SK-N-MC (cell line): ENCODE results near the gene ALPP.

Source experiments
- EZH2 ChIP-seq: fragments of 200-600 bp; sonication (generic); IDR thresholded peaks from one replicate; pipeline ENCODE4 v1.6.1; 2017; ENCODE audit warnings: antibody characterized with exemption
- FOXP2 ChIP-seq: optimal IDR thresholded peaks from 2 replicates; pipeline ENCODE3; 2011; ENCODE audit warnings: mild to moderate bottlenecking, moderate library complexity; ENCODE audit not compliant: insufficient read depth; ENCODE audit errors: extremely low read length, control extremely low read depth
- POLR2AphosphoS5 ChIP-seq: IDR thresholded peaks from 2 replicates; pipeline ENCODE4 v1.6.1; 2012; ENCODE audit warnings: mild to moderate bottlenecking, low read depth, low read length, borderline replicate concordance

DNA sequence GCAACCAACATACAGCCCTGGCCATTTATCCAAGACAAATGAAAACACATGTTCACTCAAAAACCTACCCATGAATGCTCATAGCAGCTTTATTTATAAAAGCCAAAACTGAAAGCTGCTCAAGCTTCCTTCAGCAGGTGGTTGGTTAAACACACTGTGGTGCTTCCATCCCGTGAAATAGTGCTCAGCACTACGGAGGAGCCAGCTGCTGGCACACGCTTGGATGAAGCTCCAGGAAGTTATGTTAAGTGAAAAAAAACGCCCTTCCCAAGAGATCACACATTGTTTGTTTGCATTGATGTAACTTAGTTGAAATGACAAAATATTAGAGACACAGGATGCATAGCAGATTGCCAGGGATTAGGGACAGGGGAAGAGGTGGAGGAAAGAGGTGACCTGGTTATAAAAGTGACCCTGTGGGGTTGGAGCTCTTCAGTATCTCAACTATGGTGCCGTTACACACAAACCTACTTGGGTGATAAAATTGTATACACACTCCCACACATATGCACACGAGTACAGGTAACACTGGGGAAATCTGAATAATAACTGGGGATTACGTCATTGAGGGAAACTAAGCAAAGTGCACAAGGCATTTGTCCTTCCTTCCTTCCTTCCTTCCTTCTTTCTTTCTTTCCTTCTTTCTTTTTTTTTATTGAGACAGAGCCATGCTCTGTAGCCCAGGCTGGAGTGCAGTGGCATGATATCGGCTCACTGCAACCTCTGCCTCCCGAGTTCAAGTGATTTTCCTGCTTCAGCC is 21.9 kb downstream of the ALPP start:
- TF ChIP-seq POLR2AphosphoS5: no peak
- no peak for TF ChIP-seq EZH2
- TF ChIP-seq FOXP2: no peak
